DLD1 (cell line): ENCODE results near the gene TPCN2.
"Not testable (repeated sequence)": the region's sequence is repeated elsewhere in the genome, so short reads cannot be mapped to it uniquely, and the experiment has no call there.

Experiments
- in situ Hi-C: cut with HindIII; loops from 2 replicates; pipeline ENCODE4 v1.10.0; 2017; ENCODE audit warnings: low sequenced_read_pairs

TPCN2 gene

DNA sequence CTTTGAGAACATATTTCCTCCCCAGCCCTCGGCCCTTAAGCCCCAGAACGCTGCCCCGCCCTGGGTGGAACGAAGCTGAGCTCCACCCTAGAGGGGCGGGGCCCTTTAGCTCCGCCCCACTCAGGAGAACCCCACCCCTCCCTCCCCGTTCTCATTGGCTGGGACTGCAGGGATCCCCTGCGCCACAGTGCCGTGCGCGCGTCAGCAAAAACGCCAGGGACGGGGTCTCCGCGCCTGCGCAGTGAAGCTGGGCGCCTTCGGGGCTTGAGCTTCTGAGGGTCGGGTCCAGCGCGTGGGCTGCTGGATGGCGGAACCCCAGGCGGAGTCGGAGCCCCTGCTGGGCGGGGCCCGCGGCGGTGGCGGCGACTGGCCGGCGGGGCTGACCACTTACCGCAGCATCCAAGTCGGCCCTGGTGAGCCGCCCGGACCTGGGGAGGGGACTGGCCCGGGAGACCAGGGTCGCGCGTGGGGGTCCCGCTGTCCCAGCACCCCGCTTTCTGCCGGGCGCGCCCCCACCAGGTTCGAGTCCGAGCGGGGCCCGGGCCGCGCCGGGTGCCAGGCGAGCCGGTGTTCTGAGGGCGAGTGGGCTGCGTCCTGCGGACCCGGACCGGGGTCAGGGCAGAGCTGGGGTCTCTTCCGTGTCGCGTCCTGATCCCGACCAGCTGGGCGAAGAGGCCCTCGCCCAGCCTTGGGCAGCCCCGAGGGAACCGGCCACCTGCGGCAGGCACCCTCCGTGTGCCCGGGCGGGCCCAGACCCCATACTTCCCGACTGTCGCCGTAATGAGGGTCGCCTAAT is at the start of gene TPCN2:
Gene TPCN2, plus strand, starts transcription at position 239 of the 796 bp plus-strand sequence. Its CDS starts 66 bp downstream, at position 305.
- in situ Hi-C loops, result no loop called here

GRCh38 chr11:68999093-68999747 is 49.5 kb upstream of the TPCN2 start:
- in situ Hi-C loops, result no loop called here

GRCh38 chr11:68999748-69000355 is 48.9 kb upstream of the TPCN2 start:
- in situ Hi-C loops, result not testable (repeated sequence)

DNA sequence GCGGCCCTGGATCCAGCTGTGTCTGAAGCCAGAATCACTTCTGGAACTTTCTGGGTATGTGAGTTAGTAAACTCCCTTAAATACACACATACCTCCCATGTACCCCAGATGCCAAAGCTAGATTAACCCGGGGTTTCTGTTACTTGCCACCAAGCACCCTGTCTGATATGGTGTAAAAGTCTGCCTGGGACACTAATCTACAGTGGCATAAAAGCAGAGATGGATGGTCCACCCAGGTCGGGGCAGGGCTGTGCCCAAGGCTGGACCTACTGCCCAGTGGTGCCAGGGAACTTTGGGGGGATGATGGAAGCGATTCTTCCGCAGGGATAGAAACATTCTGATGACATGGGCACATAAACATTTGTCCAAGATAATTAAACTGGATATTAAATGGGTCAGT is 48.3 kb upstream of the TPCN2 start:
- in situ Hi-C loops, result no loop called here

GRCh38 chr11:69000831-69001242 is 47.9 kb upstream of the TPCN2 start:
- in situ Hi-C loops, result no loop called here

GRCh38 chr11:69001243-69002081 is 47.3 kb upstream of the TPCN2 start:
- in situ Hi-C loops, result no loop called here

DNA sequence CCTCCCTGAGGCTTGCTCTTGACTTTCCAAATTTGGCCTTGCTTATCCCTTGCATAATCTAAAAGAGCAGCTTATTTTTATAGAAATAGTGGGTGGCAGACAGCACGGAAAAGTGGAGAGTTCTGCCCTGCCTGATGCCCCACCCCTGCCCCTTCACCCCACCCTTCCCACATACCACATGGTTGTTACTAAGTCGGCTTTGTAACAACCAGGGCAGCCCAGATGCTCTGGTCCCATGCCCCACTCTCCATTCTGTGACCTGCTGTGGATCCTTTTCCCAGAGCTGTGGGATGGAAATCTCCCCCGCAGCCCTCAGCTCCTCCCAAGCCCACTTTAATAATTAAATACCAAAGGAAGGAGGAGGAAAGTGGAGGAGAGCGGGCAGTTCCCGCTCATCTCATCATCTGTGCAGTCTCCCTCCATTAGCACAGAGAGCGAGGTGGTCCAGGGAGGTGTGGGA is 46.6 kb upstream of the TPCN2 start:
- in situ Hi-C loops, result no loop called here

DNA sequence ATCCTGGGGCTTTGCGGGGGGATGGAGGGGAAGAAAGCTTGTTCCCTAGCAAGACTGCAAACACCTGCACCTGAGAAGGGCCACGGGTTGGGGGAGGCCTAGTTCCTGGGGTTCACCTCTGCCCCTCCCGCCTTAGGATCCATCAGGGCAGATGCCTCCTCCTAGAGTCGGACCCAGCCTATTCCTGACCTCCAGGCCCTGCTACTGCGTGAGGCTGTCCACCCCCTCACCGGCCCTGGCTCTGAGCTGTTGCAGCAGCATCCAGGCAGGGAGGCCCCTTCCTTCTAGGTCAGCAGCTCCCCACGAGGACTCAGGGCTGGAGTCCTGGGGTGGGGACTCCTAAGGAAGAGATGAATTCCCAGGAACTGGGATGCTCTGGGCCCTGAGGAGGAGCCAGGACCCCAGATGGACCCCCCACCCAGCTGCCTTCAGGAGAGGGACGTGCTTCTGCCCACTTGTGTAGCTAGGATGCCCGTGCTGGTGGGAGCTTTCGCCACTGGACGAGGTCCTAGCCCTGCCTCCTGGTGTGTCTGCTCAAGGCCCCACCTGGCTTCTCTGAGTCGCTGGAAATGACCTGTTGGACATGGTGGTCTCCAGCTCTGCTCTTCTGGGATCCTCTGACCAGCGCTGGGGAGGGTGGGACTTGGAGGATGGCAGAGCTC is 46.0 kb upstream of the TPCN2 start:
- in situ Hi-C loops, result no loop called here

DNA sequence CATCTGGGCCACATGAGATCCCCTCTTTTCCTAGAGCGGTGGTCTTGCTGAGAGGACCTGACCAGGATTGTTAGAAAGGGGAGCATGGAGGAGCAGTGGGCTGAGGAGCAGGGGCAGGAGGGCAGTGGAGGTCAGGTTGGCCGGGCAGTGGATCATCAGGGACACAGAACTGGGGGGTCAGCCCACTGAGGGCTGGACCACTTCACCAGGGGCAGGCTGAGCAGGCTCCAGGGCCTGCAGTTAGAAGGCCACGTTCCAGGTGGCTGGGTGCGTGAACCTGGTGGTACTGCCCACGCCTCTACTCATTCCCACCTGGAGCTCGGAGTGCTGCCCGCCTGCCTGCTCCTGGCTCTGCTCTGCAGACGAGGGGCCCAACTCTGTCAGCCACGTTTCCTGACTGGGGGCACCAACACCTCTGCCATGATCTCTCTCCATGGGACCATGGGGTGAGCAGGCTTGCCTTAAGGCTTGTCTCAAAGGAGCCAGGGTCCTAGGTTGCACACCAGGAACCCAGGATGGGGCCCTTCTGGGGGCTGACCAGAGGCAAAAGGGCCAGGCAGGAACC is 45.3 kb upstream of the TPCN2 start:
- in situ Hi-C loops, result no loop called here

- in situ Hi-C loops, result no loop called here
These were observed 44.8 kb upstream of the TPCN2 start for GRCh38 chr11:69003866-69004367.

GRCh38 chr11:69004411-69005182 is 44.1 kb upstream of the TPCN2 start:
- in situ Hi-C loops, result no loop called here

DNA sequence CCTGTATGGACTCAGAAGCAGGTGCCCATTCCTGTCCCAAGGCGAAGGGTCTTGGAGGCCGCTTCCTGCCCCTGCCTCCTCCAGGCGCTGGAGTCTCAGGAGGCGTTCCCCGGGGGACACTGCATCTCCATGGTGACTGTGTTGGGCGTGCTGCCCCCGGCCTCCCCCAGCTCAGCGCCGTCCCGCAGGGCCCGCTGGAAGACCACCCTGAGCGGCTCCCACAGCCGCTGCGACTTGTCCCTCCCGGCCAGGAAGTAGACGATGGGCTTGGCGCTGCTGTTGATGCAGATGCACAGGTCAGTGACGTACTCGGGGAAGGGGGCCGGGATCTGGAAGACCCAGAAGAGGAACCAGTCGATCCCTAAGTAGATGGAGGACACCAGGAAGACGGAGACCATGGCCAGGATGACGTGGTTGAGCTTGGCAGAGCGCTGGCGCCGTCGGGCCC is 43.5 kb upstream of the TPCN2 start:
- in situ Hi-C loops, result no loop called here

DNA sequence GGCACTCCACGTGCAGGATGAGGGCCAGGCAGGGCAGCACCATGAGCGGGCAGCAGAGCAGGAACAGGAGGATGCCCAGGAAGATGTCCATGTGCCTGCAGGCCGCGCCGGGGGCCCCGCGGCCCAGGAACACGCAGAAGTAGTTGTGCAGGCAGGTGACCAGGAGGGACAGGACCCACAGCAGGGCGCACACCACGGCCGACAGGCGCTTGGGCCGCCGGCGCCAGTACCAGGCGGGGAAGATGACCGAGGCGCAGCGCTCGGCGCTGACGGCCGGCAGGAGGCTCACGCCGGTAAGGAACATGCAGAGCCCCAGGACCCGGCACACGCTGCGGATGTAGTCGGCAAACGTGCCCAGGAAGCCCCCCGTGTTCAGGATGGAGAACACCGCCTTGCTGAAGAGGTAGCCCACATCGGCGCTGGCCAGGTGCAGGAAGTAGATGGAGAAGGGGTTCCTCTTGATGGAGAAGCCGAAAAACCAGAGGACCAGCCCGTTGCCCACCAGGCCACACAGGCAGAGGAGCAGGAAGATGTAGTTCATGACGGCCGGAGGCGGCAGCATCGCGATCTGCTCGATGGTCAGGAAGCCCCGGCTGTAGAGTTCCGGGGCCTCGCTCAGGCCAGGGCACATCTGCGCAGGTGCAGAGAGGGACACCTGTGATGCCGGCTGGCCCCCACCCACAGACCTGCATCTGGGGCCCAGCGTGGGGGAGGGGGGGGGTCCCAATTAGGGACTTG is 42.9 kb upstream of the TPCN2 start:
- in situ Hi-C loops, result no loop called here

DNA sequence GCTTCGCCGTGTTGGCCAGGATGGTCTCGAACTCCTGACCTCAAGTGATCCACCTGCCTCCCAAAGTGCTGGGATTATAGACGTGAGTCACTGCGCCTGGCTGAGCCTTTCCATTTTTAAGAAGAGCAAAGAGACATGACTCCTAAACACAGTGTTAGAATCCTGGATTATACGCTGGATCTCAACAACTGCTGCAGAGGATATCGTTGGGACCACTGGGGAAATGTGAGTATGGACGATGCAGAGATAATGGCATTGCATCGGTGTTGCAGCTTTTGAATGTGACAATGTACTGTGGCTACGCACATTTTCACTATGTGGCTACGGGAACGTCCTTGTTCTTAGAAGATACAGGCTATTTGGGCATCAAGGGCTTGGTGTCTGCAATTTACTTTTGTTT is 41.9 kb upstream of the TPCN2 start:
- in situ Hi-C loops, result no loop called here

- in situ Hi-C loops, result no loop called here
These were observed 40.8 kb upstream of the TPCN2 start for GRCh38 chr11:69007975-69008381.

GRCh38 chr11:69008737-69009440 is 39.8 kb upstream of the TPCN2 start:
- in situ Hi-C loops, result no loop called here

DNA sequence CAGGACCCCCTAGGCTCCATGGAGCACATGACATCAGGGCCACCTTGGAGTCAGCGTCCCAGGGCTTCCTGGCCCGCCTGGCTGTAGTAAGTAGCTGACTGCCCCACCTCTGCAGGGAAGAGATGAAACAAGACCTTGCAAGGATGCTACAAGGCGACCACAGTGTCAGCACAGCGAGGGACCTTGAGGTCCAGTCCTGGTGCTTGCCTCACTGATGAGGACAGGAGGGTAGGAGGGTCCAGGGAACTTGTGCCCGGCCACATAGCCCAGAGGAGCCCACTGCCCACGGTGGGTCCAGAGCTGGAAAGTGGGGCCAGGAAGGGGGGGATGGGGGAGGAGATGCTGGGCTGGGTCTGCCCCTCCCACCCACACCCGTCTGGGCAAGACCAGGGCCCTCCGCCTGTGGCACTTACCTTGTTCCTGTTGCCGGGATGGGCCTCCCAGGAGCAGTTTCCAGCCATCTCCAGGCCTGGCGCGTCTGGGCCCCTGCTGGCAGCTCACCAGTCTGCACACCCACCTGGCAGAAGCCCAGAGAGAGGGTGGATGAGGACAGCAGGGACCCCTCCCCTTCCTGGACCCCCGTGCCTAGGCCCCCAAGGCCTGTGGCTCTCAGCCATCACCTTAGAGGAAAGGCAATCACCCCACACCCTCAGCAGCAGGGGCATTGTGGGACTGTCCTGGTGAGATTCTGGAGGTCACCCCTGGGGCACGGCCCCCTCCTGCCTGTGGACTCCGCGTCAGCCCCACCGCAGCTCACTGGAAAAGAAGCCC is 39.1 kb upstream of the TPCN2 start:
- in situ Hi-C loops, result no loop called here
